Measurements from ENCODE around the gene PRAC1.

PRAC1 gene

GRCh38 chr17:48722201-48722907 lies at the start of gene PRAC1:
Gene PRAC1 (minus strand): TSS chr17:48722518. CDS start chr17:48722392, 126 bp downstream.
- DNase-seq, result no peak

- DNase-seq, result no peak
These were observed 48.6 kb upstream of the PRAC1 start for GRCh38 chr17:48770954-48771353.

GRCh38 chr17:48769009-48769675 lies 46.8 kb upstream of the PRAC1 start:
- no peak for DNase-seq

GRCh38 chr17:48767263-48767774 lies 45.0 kb upstream of the PRAC1 start:
- no peak for DNase-seq

GRCh38 chr17:48761114-48761513 lies 38.8 kb upstream of the PRAC1 start:
- no peak for DNase-seq

GRCh38 chr17:48760411-48760810 lies 38.1 kb upstream of the PRAC1 start:
- no peak for DNase-seq

- DNase-seq, result no peak
These were observed 37.0 kb upstream of the PRAC1 start for GRCh38 chr17:48759288-48759687.

GRCh38 chr17:48757524-48757961 lies 35.2 kb upstream of the PRAC1 start:
- no peak for DNase-seq

GRCh38 chr17:48756830-48757251 lies 34.5 kb upstream of the PRAC1 start:
- DNase-seq, result no peak

- DNase-seq, result no peak
These were observed 33.0 kb upstream of the PRAC1 start for GRCh38 chr17:48755356-48755755.

GRCh38 chr17:48754500-48755261 lies 32.4 kb upstream of the PRAC1 start:
- DNase-seq, result no peak

GRCh38 chr17:48753794-48754499 lies 31.6 kb upstream of the PRAC1 start:
- no peak for DNase-seq

- no peak for DNase-seq
These were observed 30.3 kb upstream of the PRAC1 start for GRCh38 chr17:48752399-48753288.

GRCh38 chr17:48751733-48752398 lies 29.5 kb upstream of the PRAC1 start:
- DNase-seq, result no peak

GRCh38 chr17:48751172-48751571 lies 28.9 kb upstream of the PRAC1 start:
- no peak for DNase-seq

GRCh38 chr17:48749621-48750553 lies 27.6 kb upstream of the PRAC1 start:
- DNase-seq, result no peak

- DNase-seq, result no peak
These were observed 26.6 kb upstream of the PRAC1 start for GRCh38 chr17:48748718-48749566.

- no peak for DNase-seq
These were observed 25.4 kb upstream of the PRAC1 start for GRCh38 chr17:48747445-48748363.

Data from activated gamma-delta T cell treated with Interleukin-2 at 50 U/mL for 16 hours (primary cell).